A549 treated with DMSO at 1 μM for 4 hours (cell line): ENCODE data around the gene SLC35E2B. TPM values are rescaled to one million over a fixed set of nuclear protein-coding genes. Genes with fewer than 3 reads are reported as not detected.

Experiments
- total RNA-seq: library from RNA; stranded (reverse); fragments of 200-300 nt; extraction: Qiagen RNA extraction; gene quantifications from 5 replicates; pipeline ENCODE4 v1.2.3, GENCODE V29; 2022; ENCODE audit warnings: low read depth

The SLC35E2B gene
- 9.7 to 15.2 TPM (median 13.6 TPM) in 5 replicates for total RNA-seq

GRCh38 chr1:1692714-1693647 is at the start of gene SLC35E2B:
SLC35E2B (minus strand) TSS chr1:1692795; CDS start chr1:1676699, 16,096 bp downstream.

GRCh38 chr1:1724035-1724864 is 31.7 kb upstream of the SLC35E2B start, which contains the start of gene CDK11A:
CDK11A (minus strand) TSS chr1:1724357; CDS start chr1:1722818, 1,539 bp downstream.

GRCh38 chr1:1658583-1659549 is 33.7 kb downstream of the SLC35E2B start, which contains the start of gene CDK11B:
CDK11B (minus strand) TSS chr1:1659004; CDS start chr1:1657485, 1,519 bp downstream.

GRCh38 chr1:1631782-1632420 is 60.7 kb downstream of the SLC35E2B start, which contains the start of gene MMP23B:
MMP23B (plus strand) TSS chr1:1632173; CDS start chr1:1632219, 46 bp downstream.

GRCh38 chr1:1615256-1616044 is 77.1 kb downstream of the SLC35E2B start, which contains the start of gene MIB2:
MIB2 (plus strand) TSS chr1:1615500; CDS start chr1:1623453, 7,953 bp downstream.

Other genes with a start within 250 kb of the SLC35E2B start
- not detected in 5 replicates for gene ATAD3C, start 243.1 kb downstream of the SLC35E2B start, total RNA-seq
- 1.6 to 3.5 TPM (median 2.7 TPM) in 5 replicates for gene ATAD3B, start 221.0 kb downstream of the SLC35E2B start, total RNA-seq
- gene ATAD3A, start 180.6 kb downstream of the SLC35E2B start, total RNA-seq = 30.4 to 40.6 TPM (median 33.6 TPM) in 5 replicates
- 0.44 to 0.77 TPM (median 0.56 TPM) in 5 replicates for gene TMEM240, start 152.2 kb downstream of the SLC35E2B start, total RNA-seq
- 77.9 to 108 TPM (median 106 TPM) in 5 replicates for gene SSU72, start 117.9 kb downstream of the SLC35E2B start, total RNA-seq
- gene FNDC10, start 92.7 kb downstream of the SLC35E2B start, total RNA-seq = 6.3 to 10.2 TPM (median 7.4 TPM) in 5 replicates
- gene MIB2, start 77.3 kb downstream of the SLC35E2B start, total RNA-seq = 8.8 to 24.1 TPM (median 17.7 TPM) in 5 replicates
- gene MMP23B, start 60.6 kb downstream of the SLC35E2B start, total RNA-seq = 0.52 to 1.0 TPM (median 0.83 TPM) in 5 replicates
- 22.4 to 27.4 TPM (median 26.3 TPM) in 5 replicates for gene CDK11B, start 33.8 kb downstream of the SLC35E2B start, total RNA-seq
- 19.0 to 25.2 TPM (median 23.1 TPM) in 5 replicates for gene CDK11A, start 31.6 kb upstream of the SLC35E2B start, total RNA-seq
- gene NADK, start 85.7 kb upstream of the SLC35E2B start, total RNA-seq = 25.8 to 41.6 TPM (median 36.4 TPM) in 5 replicates
- gene GNB1, start 198.3 kb upstream of the SLC35E2B start, total RNA-seq = 178 to 206 TPM (median 202 TPM) in 5 replicates
- 0.20 to 0.28 TPM (median 0.24 TPM) in 5 replicates for gene CALML6, start 222.5 kb upstream of the SLC35E2B start, total RNA-seq
- 0.64 to 1.1 TPM (median 0.81 TPM) in 5 replicates for gene TMEM52, start 226.5 kb upstream of the SLC35E2B start, total RNA-seq